Activated naive CD4-positive, alpha-beta T cell (primary cell): ENCODE results near the gene PTPN2.
A peak's percentile ranks its signal among the peaks of the same experiment; 100 is the strongest.
"Not testable (repeated sequence)": the region's sequence is repeated elsewhere in the genome, so short reads cannot be mapped to it uniquely, and the experiment has no call there.

Experiments
- DNase-seq, 4 experiments: peaks; one replicate each; lab custom pipeline; 2025; lab: John Stamatoyannopoulos, UW

The PTPN2 gene

DNA sequence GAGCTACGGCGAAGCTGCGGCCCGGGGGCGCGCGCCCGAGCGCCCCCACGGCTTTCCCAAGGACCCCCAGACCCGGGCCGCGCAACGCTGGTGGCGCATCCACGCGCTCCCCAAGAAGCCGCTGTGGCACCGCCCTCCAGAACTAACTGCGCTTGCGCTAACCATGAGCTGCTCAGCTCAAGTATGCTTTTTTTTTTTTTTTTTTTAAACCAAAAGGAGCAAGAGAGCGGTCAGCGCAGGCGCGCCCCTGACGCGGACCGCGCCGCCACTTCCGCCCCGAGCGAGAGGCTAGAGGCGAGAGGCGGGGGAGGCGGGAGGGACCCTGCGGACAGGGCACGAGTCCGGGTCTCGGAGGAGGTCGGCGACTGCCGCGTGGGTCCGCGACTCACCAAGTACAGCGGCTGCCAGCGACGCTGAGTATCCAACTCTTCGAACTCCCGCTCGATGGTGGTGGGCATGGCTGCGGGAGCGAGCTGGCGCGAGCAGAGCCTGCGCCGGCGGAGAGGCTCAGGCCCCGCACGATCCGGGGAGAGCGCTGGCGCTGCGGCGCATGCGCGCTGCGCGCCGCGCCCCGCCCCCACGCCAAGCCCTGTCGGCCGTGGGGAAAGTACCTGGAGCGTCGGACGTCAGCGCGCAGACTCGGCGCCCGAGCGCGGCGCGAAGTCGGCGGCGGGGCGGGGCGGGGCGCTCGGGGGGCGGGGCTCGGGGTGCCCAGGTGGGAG is at the start of gene PTPN2:
Gene PTPN2 (minus strand): TSS at position 554 of the 722 bp plus-strand sequence. CDS start 96 bp downstream, at position 458.
- peak; percentile 83 to 89 (median 86) for DNase-seq

DNA sequence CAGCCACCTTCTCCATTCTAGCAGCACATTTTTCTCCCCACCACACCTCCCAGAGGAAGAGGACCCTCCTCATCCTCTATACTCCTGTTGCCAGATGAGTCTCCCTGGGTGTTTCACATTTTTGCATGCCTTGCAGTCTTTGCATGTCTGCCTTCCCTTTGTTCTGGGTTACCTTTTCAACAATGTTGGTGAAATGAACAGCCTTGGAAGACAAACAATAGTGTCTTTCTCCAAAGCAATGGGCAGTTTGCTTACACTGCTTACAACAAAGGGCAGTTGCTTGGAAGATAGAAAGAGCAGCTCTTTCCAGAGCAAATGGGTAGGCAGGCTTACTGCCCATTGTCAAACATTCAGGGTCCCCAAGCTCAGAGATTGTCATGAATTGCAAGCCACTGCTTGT is 49.3 kb upstream of the PTPN2 start:
- no peak for DNase-seq

DNA sequence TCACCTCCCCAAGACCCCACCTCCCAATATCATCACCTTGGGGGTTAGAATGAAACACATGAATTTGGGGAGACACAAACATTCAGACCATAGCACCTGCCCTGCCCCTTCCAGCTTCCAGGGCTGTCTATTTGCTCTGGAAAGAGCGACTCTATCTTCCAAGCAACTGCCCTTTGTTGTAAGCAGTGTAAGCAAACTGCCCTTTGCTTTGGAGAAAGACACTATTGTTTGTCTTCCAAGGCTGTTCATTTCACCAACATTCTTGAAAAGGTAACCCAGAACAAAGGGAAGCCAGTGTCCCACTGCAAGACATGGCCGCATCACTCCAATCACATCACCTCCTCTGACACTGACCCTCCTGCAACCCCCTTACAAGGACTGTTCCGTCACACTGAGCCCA is 46.9 kb upstream of the PTPN2 start:
- DNase-seq, result no peak

DNA sequence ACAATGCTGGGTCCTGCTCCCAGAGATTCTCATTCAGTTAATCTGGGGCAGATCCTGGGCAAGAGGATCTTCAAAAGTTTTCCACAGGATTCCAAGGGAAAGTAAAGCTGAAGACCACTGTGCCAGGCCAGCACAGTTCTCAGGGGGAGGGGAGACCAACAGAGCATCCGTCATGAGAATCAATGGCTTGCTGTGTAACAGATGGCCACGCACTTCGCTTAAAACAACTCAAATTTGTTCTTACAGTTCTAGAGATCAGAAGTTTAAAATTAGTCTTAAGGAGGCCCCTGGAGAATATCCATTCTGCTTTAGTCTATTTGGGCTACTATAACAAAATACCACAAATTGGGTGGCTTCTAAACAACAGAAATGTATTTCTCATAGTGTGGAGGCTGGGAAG is 46.3 kb upstream of the PTPN2 start:
- no peak for DNase-seq

DNA sequence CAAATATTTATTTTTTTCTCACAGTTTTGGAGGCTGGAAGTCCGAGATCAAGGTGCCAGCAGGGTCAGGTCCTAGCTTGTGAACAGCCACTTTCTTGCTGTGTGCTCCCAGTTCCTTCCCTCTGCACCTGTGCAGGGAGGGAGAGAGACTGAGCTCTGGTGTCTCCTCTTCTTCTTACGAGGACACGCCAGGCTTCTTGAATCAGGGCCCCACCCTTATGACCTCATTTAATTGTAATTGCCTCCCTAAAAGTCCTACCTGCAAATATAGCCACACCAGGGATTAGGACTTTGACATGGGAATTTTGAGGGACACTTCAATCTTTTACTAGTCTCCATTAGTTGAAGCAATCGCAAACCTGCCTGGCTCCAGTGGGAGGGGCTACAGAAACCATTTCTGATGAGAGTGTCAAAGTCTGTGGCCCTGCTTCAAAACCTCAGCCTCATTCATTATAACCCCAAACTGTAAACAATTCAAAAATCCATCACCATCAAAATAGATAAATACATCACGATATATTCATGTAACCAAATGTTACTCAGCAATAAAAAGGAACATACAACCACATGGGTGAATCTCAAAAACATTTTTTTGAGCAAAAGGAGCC is 45.5 kb upstream of the PTPN2 start:
- no peak for DNase-seq

DNA sequence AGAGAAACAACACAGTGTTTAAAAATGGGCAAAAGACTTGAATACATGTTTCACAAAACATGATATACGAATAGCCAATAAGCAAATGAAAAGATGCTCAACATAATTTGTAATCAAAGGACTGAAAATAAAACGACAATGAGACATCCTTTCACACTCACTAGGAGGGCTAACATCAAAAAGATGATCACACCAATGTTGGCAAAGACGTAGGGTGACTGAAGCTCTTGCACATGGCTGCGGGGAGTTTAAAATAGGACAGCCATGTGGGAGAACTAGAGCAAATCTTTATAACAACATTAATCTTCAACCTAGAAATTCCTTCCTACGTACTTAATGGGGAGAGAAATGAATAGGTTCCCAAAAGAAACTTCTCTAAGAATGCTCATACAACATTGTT is 44.6 kb upstream of the PTPN2 start:
- no peak for DNase-seq

GRCh38 chr18:12928206-12928605 is 44.2 kb upstream of the PTPN2 start:
- no peak for DNase-seq

GRCh38 chr18:12924616-12925015 is 40.6 kb upstream of the PTPN2 start:
- DNase-seq, result no peak

GRCh38 chr18:12922266-12922665 is 38.2 kb upstream of the PTPN2 start:
- no peak for DNase-seq

GRCh38 chr18:12921178-12921577 is 37.1 kb upstream of the PTPN2 start:
- DNase-seq, result no peak

GRCh38 chr18:12911929-12912703 is 28.1 kb upstream of the PTPN2 start:
- no peak for DNase-seq

- DNase-seq, result peak in 2 of 4 experiments; percentile 34 to 47
Observed at GRCh38 chr18:12911025-12911928, 27.2 kb upstream of the PTPN2 start.

DNA sequence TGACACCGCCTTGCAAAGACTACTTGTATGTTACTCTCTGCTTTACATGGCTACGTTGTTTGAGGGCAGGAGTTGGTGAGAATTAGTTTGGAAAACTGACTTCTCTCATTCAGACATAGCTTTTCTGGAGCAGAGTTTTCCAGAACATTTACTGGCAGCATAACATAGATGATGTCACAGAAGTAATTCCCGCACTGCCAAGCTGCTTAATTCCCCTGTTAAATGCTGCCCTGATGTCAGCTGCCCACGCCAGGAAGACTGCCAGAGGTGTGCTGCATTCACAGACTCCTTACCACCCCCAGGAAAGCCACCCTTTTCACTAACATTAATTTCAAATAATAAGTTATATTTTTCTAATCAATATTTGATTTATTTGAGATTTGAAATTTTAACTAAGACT is 24.7 kb upstream of the PTPN2 start:
- no peak for DNase-seq

- DNase-seq, result no peak
Observed at GRCh38 chr18:12907258-12907925, 23.4 kb upstream of the PTPN2 start.

DNA sequence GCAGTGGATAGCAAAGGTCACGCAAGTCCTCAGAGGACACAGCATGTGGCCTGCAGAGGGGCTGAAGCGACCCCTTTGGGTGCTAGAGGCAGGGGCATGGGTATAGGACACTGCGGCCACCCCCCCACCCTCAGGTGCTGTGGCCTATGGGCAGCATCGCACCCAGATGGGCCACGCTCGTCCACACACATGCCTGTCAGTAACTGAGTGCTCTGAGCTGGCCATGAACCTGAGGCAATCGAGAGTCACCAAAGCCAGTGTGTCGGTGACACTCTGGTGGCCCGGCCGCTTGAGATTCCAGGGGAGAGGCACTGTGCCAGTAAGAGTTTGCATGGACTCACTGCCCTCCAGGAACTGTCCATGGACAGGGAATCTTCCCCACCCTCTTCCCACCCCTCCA is 22.7 kb upstream of the PTPN2 start:
- no peak for DNase-seq

DNA sequence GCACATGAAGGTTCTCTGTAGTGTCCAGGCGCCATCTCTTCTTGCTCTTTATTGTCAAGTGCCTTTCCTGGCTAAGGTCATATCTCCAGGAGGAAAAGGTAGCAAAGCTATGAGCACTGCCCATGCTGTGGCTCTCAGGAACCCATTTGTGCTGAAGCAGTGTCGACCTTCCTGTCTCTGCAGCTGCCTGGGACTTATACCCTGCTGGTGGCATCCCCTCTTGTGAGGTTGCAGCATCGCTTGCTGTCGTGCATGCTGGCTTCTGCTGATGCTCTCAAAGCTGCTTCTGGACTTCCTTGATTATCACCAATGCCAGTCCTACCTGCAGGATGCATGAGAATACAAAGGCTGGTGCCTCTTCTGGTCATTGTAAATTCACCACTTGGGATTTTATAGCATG is 22.1 kb upstream of the PTPN2 start:
- no peak for DNase-seq

- DNase-seq, result no peak
Observed at GRCh38 chr18:12904012-12904516, 20.0 kb upstream of the PTPN2 start.

GRCh38 chr18:12901208-12901607 is 17.2 kb upstream of the PTPN2 start:
- DNase-seq, result not testable (repeated sequence)

DNA sequence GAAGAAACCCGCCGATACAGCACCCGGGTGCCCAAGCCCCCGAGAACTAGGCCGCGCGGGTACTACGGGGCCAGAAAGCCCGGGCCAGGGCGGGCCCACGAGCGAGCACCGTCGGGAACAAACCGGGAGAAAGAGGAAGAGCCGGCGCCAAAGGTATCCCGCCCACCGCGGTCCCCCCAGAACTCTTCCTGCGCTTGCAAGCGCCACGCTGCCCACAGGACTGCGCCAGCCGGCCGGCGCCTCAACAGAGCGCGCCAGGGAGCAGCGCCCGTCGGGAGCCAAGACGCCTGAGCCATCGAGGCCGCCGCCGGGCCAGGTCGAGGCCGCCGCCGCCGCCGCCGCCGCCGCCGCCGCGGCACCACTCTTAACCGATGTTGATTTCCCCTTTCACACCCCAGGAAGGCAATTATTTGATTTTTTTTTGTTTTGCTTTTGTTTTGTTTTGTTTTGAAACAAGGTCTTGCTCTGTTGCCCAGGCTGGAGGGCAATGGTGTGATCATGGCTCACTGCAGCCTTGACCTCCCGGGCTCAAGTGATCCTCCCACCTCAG is 12.8 kb upstream of the PTPN2 start:
- not testable (repeated sequence) for DNase-seq

GRCh38 chr18:12895626-12896025 is 11.6 kb upstream of the PTPN2 start:
- no peak for DNase-seq

- DNase-seq, result no peak
Observed at GRCh38 chr18:12895014-12895413, 11.0 kb upstream of the PTPN2 start.
